HG03097 (cell line): ENCODE measurements around the gene ARFGAP3.

ENCODE experiments used
- ATAC-seq: cut with Tn5 transposase; IDR thresholded peaks from one replicate; pipeline ENCODE4 v1.9.1; 2021; ENCODE audit not compliant: unreplicated experiment, low FRiP score

The ARFGAP3 gene

GRCh38 chr22:42825796-42826195 lies 31.3 kb downstream of the ARFGAP3 start:
- ATAC-seq: no peak

- ATAC-seq: no peak
Observed at GRCh38 chr22:42821386-42821785, 35.7 kb downstream of the ARFGAP3 start.

- no peak for ATAC-seq
Observed at GRCh38 chr22:42820045-42820763, 36.9 kb downstream of the ARFGAP3 start.

GRCh38 chr22:42819412-42820044 lies 37.5 kb downstream of the ARFGAP3 start:
- ATAC-seq: no peak

GRCh38 chr22:42817556-42817955 lies 39.5 kb downstream of the ARFGAP3 start:
- ATAC-seq: no peak

GRCh38 chr22:42816336-42816735 lies 40.7 kb downstream of the ARFGAP3 start:
- ATAC-seq: no peak

GRCh38 chr22:42814616-42815015 lies 42.5 kb downstream of the ARFGAP3 start:
- no peak for ATAC-seq

GRCh38 chr22:42814215-42814614 lies 42.9 kb downstream of the ARFGAP3 start:
- no peak for ATAC-seq

- no peak for ATAC-seq
Observed at GRCh38 chr22:42813501-42813900, 43.6 kb downstream of the ARFGAP3 start.

- ATAC-seq: no peak
Observed at GRCh38 chr22:42811459-42811858, 45.6 kb downstream of the ARFGAP3 start.

GRCh38 chr22:42808521-42808920 lies 48.6 kb downstream of the ARFGAP3 start:
- ATAC-seq: no peak

- no peak for ATAC-seq
Observed at GRCh38 chr22:42807185-42807584, 49.9 kb downstream of the ARFGAP3 start.

- no peak for ATAC-seq
Observed at GRCh38 chr22:42805998-42806830, 50.9 kb downstream of the ARFGAP3 start.

- no peak for ATAC-seq
Observed at GRCh38 chr22:42805016-42805997, 51.8 kb downstream of the ARFGAP3 start.

- no peak for ATAC-seq
Observed at GRCh38 chr22:42803389-42803788, 53.7 kb downstream of the ARFGAP3 start.

GRCh38 chr22:42801252-42802080 lies 55.6 kb downstream of the ARFGAP3 start:
- no peak for ATAC-seq

GRCh38 chr22:42800451-42801251 lies 56.4 kb downstream of the ARFGAP3 start:
- ATAC-seq: no peak
